Measurements from ENCODE around the gene IMPA2. TPM values are rescaled to one million over a fixed set of nuclear protein-coding genes. Genes with fewer than 3 reads are reported as not detected.

IMPA2 gene
- total and polyA plus RNA-seq, 10 of the 15 experiments (the other 5 are each of a cell fraction or from before 2014, with no cell fraction given), result 0.24 to 21.0 (median 11.4) TPM

- RAD21 ChIA-PET (ENCODE audit: unreplicated experiment), result no interaction called here
- SMC1A ChIA-PET (ENCODE audit: uncharacterized antibody, unreplicated experiment), result no interaction called here
- ATAC-seq (no peak), FAIRE-seq (no peak), DNase-seq (ENCODE audit: low read depth, low spot score) (no peak)
- Histone ChIP-seq H2AFZ (ENCODE audit: control insufficient read depth, low read depth, low read length) (no peak overlapping the region), H3K79me2 (ENCODE audit: control insufficient read depth, insufficient read depth, low read length) (no peaks in the 10 kb centered on the region), H3K9me3 (replicated peaks; ENCODE audit: control insufficient read depth, insufficient read depth, low read length) (no peaks in the 10 kb centered on the region; the same call in 2 of the 3 replicates), H3K4me1 (ENCODE audit: control insufficient read depth, insufficient read depth, low read length) (no peaks in the 10 kb centered on the region), H3K4me3 (no peak overlapping the region), H3K27ac (ENCODE audit: control insufficient read depth, insufficient read depth) (no peak overlapping the region), H3K9ac (ENCODE audit: control insufficient read depth, insufficient read depth, low read length) (no peak overlapping the region), H3K27me3 (replicated peaks in 1 of 2; ENCODE audit: control insufficient read depth in 2 of 2, insufficient read depth in 2 of 2, low read length in 1 of 2) (no peaks in the 10 kb centered on the region), H3K36me3 (ENCODE audit: control insufficient read depth in 2 of 2, insufficient read depth in 2 of 2, low read length in 1 of 2) (no peaks in the 10 kb centered on the region), H4K20me1 (ENCODE audit: control insufficient read depth, insufficient read depth) (no peaks in the 10 kb centered on the region), H3K4me2 (ENCODE audit: control insufficient read depth, insufficient read depth) (no peak overlapping the region)
- CTCF ChIA-PET, result no interaction called here
- POLR2A ChIA-PET, result no interaction called here
- no TSS peak for BruUV-seq (replicated peaks)
- 93% methylated on average over 1 of the region's 1 CpG for WGBS (ENCODE audit: insufficient coverage, insufficient replicate concordance, low lambda C conversion rate, missing lambda C conversion rate)
- TF ChIP-seq PAX8 (IDR thresholded peaks at IDR 0.05), result no peak
- TF ChIP-seq GATAD2B (conservative IDR thresholded peaks at IDR 0.05; ENCODE audit: low read depth), result no peak
- TF ChIP-seq MYC (IDR thresholded peaks at IDR 0.05; ENCODE audit: insufficient read depth, insufficient read length, insufficient replicate concordance, low read length, severe bottlenecking), result no peak
- TF ChIP-seq HDAC6 (IDR thresholded peaks at IDR 0.05; ENCODE audit: unreplicated experiment), result no peak
- TF ChIP-seq BCL11A (IDR thresholded peaks at IDR 0.05; ENCODE audit: low read depth, low read length), result no peak
- TF ChIP-seq, protein P1, sequence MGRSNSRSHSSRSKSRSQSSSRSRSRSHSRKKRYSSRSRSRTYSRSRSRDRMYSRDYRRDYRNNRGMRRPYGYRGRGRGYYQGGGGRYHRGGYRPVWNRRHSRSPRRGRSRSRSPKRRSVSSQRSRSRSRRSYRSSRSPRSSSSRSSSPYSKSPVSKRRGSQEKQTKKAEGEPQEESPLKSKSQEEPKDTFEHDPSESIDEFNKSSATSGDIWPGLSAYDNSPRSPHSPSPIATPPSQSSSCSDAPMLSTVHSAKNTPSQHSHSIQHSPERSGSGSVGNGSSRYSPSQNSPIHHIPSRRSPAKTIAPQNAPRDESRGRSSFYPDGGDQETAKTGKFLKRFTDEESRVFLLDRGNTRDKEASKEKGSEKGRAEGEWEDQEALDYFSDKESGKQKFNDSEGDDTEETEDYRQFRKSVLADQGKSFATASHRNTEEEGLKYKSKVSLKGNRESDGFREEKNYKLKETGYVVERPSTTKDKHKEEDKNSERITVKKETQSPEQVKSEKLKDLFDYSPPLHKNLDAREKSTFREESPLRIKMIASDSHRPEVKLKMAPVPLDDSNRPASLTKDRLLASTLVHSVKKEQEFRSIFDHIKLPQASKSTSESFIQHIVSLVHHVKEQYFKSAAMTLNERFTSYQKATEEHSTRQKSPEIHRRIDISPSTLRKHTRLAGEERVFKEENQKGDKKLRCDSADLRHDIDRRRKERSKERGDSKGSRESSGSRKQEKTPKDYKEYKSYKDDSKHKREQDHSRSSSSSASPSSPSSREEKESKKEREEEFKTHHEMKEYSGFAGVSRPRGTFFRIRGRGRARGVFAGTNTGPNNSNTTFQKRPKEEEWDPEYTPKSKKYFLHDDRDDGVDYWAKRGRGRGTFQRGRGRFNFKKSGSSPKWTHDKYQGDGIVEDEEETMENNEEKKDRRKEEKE (IDR thresholded peaks at IDR 0.05), result no peak
- no peak for TF ChIP-seq RAD21 (IDR thresholded peaks at IDR 0.05; ENCODE audit: insufficient read depth, low read depth, low read length)
- no peak for TF ChIP-seq MXI1 (IDR thresholded peaks at IDR 0.05; ENCODE audit: low read depth, low read length)
- no peak for TF ChIP-seq RCOR1 (conservative IDR thresholded peaks at IDR 0.05; ENCODE audit: low read depth, low read length)
- no peak for TF ChIP-seq NFYB (IDR thresholded peaks at IDR 0.05; ENCODE audit: insufficient read depth, low read depth, low read length)
- intact Hi-C loops (cut with micrococcal nuclease; ENCODE audit: unreplicated experiment) (no loop called here), in situ Hi-C loops (cut with MboI) (no loop called here)
Measured at GRCh38 chr18:11962597-11962996, 18.7 kb upstream of the IMPA2 start.

All from GM12878 (cell line).